Omental fat pad (tissue), 4 donors: ENCODE results near the gene ANO2. TPM values are rescaled to one million over a fixed set of nuclear protein-coding genes. Genes with fewer than 3 reads are reported as not detected.
"Not testable (repeated sequence)": the region's sequence is repeated elsewhere in the genome, so short reads cannot be mapped to it uniquely, and the experiment has no call there.

Experiments
- ATAC-seq: fragments of 150-250 bp; one replicate; pipeline ENCODE4 v1.9.1; 2016; ENCODE audit warnings: mild to moderate bottlenecking, moderate library complexity; ENCODE audit not compliant: low FRiP score
- DNase-seq: peaks from one replicate; pipeline ENCODE4 v3.0.0-alpha.2; 2019; ENCODE audit warnings: low spot score
- total RNA-seq, 4 donors: library from RNA; depleted of rRNA; stranded (reverse); fragments of >200 nt; gene quantifications; one replicate each; pipeline ENCODE4 v1.1.0, GENCODE V29; 2016
- TF ChIP-seq, protein P1 (sequence below), 3 donors: fragments of 450-650 bp; IDR thresholded peaks; one replicate each; pipeline ENCODE4 v1.5.1; 2016 to 2017; ENCODE audit warnings: antibody characterized with exemption in 3 of 3, mild to moderate bottlenecking in 3 of 3, moderate library complexity in 2 of 3

ANO2 gene
- total RNA-seq, 4 donors from 2014 or later, result 7.0 to 95.0 (median 20.8) TPM

DNA sequence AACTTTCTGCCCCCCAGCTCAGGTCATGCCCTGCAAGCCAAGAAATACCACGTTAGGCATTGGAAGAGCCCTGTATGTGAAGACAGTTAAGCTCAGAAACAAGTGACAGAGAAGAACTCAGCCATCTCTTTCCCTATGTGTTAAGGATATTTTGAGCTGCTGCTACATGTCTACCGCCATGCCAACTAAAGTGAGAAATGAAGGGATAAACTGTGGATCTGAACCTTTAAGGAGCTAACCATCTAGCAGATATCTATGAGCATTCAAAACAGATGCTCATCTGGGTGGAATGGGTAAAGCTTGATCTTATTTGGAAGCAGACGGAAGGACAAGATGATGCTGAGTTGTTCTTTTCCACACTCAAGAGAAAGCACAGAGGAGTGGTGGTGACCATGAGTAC is 262.5 kb downstream of the ANO2 start:
- DNase-seq (no peak), ATAC-seq (no peak)
- TF ChIP-seq, protein P1, sequence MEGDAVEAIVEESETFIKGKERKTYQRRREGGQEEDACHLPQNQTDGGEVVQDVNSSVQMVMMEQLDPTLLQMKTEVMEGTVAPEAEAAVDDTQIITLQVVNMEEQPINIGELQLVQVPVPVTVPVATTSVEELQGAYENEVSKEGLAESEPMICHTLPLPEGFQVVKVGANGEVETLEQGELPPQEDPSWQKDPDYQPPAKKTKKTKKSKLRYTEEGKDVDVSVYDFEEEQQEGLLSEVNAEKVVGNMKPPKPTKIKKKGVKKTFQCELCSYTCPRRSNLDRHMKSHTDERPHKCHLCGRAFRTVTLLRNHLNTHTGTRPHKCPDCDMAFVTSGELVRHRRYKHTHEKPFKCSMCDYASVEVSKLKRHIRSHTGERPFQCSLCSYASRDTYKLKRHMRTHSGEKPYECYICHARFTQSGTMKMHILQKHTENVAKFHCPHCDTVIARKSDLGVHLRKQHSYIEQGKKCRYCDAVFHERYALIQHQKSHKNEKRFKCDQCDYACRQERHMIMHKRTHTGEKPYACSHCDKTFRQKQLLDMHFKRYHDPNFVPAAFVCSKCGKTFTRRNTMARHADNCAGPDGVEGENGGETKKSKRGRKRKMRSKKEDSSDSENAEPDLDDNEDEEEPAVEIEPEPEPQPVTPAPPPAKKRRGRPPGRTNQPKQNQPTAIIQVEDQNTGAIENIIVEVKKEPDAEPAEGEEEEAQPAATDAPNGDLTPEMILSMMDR (IDR thresholded peaks at IDR 0.05), result no peak

DNA sequence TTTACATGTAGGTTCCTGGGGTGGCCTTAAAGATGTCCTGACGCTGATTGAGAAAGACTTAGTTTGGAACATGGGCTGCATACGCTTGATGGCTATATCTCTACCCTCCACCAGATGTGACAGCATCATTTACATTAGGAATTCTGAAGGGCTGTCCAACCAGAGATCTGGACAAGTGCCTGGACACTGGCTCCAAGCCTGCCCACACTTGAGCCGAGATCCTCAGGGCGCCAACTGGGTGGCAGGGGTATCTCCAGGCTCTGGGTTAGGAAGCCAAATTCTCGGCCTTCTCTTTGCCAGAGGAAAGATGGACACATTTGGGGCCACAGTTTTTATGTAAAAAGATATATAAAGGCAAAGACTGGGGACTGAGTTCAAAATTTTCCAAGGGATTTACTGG is 266.9 kb downstream of the ANO2 start:
- DNase-seq (no peak), ATAC-seq (no peak)
- TF ChIP-seq, protein P1 (IDR thresholded peaks at IDR 0.05), result no peak

DNA sequence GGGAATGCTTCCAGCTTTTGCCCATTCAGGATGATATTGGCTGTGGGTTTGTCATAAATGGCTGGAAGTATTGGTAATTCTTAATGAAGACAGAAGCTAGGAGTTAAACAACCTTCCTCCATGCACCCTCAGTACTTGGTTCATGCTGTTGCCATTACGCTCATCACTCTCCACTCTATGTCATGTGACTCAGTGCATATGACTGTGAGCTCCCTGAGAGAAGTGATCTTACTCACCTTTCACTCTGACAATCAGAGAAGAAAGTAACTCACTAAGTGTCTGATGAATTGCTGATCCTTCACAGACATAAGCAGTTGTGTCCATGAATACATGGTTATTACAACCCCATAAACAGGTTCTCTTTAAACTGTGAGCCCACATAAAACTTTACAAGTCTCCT is 275.4 kb downstream of the ANO2 start:
- DNase-seq, ATAC-seq: not testable (repeated sequence)

DNA sequence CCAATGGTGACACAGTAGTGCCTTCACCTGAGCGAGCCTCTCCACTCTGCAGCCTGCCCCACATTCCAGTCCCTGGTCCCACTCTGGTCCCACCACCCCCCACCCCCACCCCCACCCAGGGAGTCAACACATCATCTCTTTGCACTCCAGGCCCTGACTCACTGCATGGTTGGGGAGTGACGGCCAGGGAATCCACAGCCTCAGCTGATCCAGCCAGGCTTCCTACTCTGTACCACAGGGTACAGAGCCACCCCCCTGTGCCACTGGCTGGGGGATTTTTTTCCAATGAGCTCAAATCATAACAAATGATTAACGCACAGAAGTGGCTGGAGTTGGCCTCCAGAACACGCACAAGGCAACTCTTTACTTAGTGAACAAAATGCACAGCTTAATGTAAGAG is 279.4 kb downstream of the ANO2 start:
- ATAC-seq (no peak), DNase-seq (no peak)
- TF ChIP-seq, protein P1 (IDR thresholded peaks at IDR 0.05), result no peak

DNA sequence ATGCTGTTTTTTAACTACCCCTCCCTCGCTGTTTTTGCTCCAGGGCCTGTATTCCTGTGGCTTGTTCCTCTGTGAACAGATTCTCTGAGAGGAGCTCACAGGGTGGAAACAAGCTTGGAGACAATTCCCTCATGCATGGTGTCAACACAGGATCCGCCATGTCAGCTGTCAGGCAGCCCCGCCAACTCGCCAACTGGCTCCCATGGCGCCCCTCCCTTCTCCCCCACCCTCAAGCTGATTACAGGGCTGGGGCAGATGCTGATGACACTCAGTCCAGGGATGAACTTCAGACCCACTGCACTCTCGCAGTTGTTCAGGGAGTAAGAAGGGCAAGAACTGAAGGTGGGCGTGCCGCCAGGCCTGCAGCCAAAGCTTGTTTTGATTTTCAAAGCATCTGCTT is 283.2 kb downstream of the ANO2 start:
- DNase-seq, result no peak
- TF ChIP-seq, protein P1 (IDR thresholded peaks at IDR 0.05), result no peak
- no peak for ATAC-seq

DNA sequence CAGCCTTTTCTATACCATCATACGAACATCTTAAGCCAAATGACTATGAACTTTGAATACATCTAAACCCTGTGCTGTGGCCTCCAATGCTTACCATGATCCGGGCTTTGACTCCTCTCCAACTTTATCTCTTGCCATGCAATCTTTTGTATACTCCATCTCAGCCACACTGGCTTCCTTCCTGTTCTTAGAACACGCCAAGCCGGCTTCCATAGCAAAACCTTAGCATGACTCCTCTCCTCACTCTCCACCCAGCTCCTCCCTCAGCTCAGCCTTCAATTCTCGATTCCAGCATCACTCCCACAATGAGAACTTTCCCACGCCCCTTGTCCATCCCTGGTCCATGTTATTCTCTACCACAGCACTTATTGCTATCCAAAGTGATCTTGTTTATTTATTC is 284.8 kb downstream of the ANO2 start:
- TF ChIP-seq, protein P1 (IDR thresholded peaks at IDR 0.05), result no peak
- ATAC-seq (no peak), DNase-seq (no peak)

DNA sequence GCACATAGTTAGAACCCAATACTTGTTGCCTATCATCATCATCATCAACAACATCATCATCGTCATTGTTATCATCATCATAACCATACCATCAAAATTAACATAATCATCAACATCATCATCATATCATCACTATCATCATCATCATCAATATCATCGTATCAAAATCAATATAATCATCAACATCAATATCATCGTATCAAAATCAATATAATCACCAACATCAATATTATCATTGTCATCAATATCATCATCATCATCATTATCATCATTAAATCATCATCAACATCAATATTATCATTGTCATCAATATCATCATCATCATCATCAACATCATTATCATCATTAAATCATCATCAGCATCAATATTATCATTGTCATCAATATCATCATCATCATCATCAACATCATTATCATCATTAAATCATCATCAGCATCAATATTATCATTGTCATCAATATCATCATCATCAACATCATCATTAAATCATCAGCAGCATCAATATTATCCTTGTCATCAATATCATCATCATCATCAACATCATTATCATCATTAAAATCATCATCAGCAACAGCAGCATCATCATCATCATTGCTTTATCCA is 286.6 kb downstream of the ANO2 start:
- ATAC-seq, result not testable (repeated sequence)

DNA sequence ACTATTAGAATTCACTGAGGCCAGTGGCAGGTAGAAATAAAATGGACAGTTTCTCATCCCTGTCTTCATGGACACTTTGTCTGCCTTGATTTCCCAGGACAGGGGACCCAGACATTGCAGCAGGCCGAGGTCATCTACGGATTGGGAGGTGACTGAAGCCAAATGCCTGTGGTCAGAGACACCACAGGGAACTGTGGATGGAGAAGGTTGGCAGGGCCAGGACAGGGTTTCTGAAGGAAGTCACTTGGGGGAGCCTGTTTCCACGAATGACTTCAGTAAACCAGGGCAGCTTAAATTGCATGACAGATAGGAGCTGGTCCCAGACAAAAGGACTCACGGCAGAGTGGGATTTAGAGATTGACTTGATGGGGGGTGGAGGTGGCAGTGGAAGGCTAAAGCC is 288.2 kb downstream of the ANO2 start:
- ATAC-seq, result no peak
- TF ChIP-seq, protein P1 (IDR thresholded peaks at IDR 0.05), result no peak

More for the DNA sequence above, 286.6 kb downstream of the ANO2 start:
- not testable (repeated sequence) for DNase-seq

More for the DNA sequence above, 288.2 kb downstream of the ANO2 start:
- no peak for DNase-seq
